Measurements from ENCODE around the gene CTPS2. TPM values are rescaled to one million over a fixed set of nuclear protein-coding genes. Genes with fewer than 3 reads are reported as not detected.

The CTPS2 gene
- total RNA-seq, 1 experiment from 2014 or later, result 3.8 TPM

- Histone ChIP-seq H3K27me3 (ENCODE audit: control insufficient read depth, insufficient read depth, low read length) (no peaks in the 10 kb centered on the region), H3K9me3 (ENCODE audit: control insufficient read depth, insufficient read depth, low read depth, low read length) (no peaks in the 10 kb centered on the region), H3K36me3 (ENCODE audit: control insufficient read depth, insufficient read depth, low read length) (no peaks in the 10 kb centered on the region), H3K4me3 (ENCODE audit: low read depth in 2 of 2, low read length in 2 of 2) (peak overlapping the region; percentile 49 to 66), H3K4me1 (ENCODE audit: control insufficient read depth, insufficient read depth, low read length) (no peaks in the 10 kb centered on the region), H3K27ac (ENCODE audit: low read length) (no peak overlapping the region)
- CTCF ChIA-PET, result no interaction called here
- BruUV-seq (replicated peaks), result no TSS peak
- in situ Hi-C loops (cut with HindIII; ENCODE audit: low pct_unique_long_range_greater_than_20kb, low sequenced_read_pairs) (no loop called here), intact Hi-C loops (cut with micrococcal nuclease; ENCODE audit: unreplicated experiment) (no loop called here)
- TF ChIP-seq SIN3A (IDR thresholded peaks at IDR 0.05; ENCODE audit: borderline replicate concordance, insufficient read depth, low read depth, low read length) (no peak), POLR2AphosphoS5 (IDR thresholded peaks at IDR 0.05; ENCODE audit: low read depth, low read length) (no peak), TCF7L2 (IDR thresholded peaks at IDR 0.05; ENCODE audit: low read depth, low read length) (no peak), CTCF (IDR thresholded peaks at IDR 0.05) (no peak), REST (IDR thresholded peaks at IDR 0.05; ENCODE audit: insufficient read depth in 1 of 2, low read depth in 2 of 2, low read length in 1 of 2) (no peak)
- DNase-seq (ENCODE audit: low read depth, low spot score) (no peak), ATAC-seq (no peak)
- POLR2A ChIA-PET, result no interaction called here
Measured at GRCh38 chrX:16711219-16711811, 1.2 kb downstream of the CTPS2 start.

GRCh38 chrX:16708016-16708415 lies 4.5 kb downstream of the CTPS2 start:
- ATAC-seq (no peak), DNase-seq (ENCODE audit: low read depth, low spot score) (no peak)
- Histone ChIP-seq H3K27me3 (ENCODE audit: control insufficient read depth, insufficient read depth, low read length) (no peaks in the 10 kb centered on the region), H3K27ac (ENCODE audit: low read length) (no peak overlapping the region), H3K4me1 (ENCODE audit: control insufficient read depth, insufficient read depth, low read length) (no peaks in the 10 kb centered on the region), H3K9me3 (ENCODE audit: control insufficient read depth, insufficient read depth, low read depth, low read length) (no peaks in the 10 kb centered on the region), H3K36me3 (ENCODE audit: control insufficient read depth, insufficient read depth, low read length) (no peaks in the 10 kb centered on the region), H3K4me3 (ENCODE audit: low read depth in 2 of 2, low read length in 2 of 2) (no peak overlapping the region)
- POLR2A ChIA-PET, result no interaction called here
- in situ Hi-C loops (cut with HindIII; ENCODE audit: low pct_unique_long_range_greater_than_20kb, low sequenced_read_pairs) (no loop called here), intact Hi-C loops (cut with micrococcal nuclease; ENCODE audit: unreplicated experiment) (no loop called here)
- no TSS peak for BruUV-seq (replicated peaks)
- no peak for TF ChIP-seq CTCF (IDR thresholded peaks at IDR 0.05)
- CTCF ChIA-PET, result no interaction called here

Measured in Panc1 (cell line).